ENCODE measurements around the gene FARSB. TPM values are rescaled to one million over a fixed set of nuclear protein-coding genes. Genes with fewer than 3 reads are reported as not detected.

FARSB gene
- polyA plus RNA-seq, 1 donor from 2014 or later = 15.2 TPM

- Histone ChIP-seq H3K36me3 (ENCODE audit: insufficient read depth, low read length) (peaks cover 5% of the 10 kb centered on the region), H3K9me2 (ENCODE audit: insufficient read depth, low read length) (no peaks in the 10 kb centered on the region), H3K27me3 (ENCODE audit: insufficient read depth, low read depth, low read length) (no peaks in the 10 kb centered on the region), H3K9ac (ENCODE audit: low read length) (no peak overlapping the region), H3K9me3 (ENCODE audit: low read length) (no peaks in the 10 kb centered on the region), H3K4me2 (ENCODE audit: low read length) (no peak overlapping the region), H3F3A (ENCODE audit: insufficient read depth, low read length, poor library complexity, severe bottlenecking) (no peaks in the 10 kb centered on the region), H3K79me2 (replicated peaks; ENCODE audit: insufficient read depth, low read length) (no peaks in the 10 kb centered on the region), H3K27ac (ENCODE audit: low read length) (no peak overlapping the region), H2AFZ (ENCODE audit: low read depth, low read length) (no peak overlapping the region), H3K4me3 (ENCODE audit: low read length) (no peak overlapping the region), H4K20me1 (ENCODE audit: insufficient read depth) (no peaks in the 10 kb centered on the region)
- TF ChIP-seq SMC3 (conservative IDR thresholded peaks at IDR 0.05; ENCODE audit: poor library complexity) (no peak), RAD21 (conservative IDR thresholded peaks at IDR 0.05) (no peak), TAF1 (IDR thresholded peaks at IDR 0.05; ENCODE audit: low read depth) (no peak), POLR2AphosphoS5 (IDR thresholded peaks at IDR 0.05) (no peak), REST (IDR thresholded peaks at IDR 0.05; ENCODE audit: borderline replicate concordance) (no peak), CTCF (IDR thresholded peaks at IDR 0.05; ENCODE audit: poor library complexity, severe bottlenecking) (no peak), EP300 (conservative IDR thresholded peaks at IDR 0.05; ENCODE audit: poor library complexity, severe bottlenecking) (no peak), EZH2 (IDR thresholded peaks at IDR 0.05; ENCODE audit: borderline replicate concordance, insufficient read depth, low read length, poor library complexity, severe bottlenecking) (no peak), MXI1 (conservative IDR thresholded peaks at IDR 0.05; ENCODE audit: poor library complexity, severe bottlenecking) (no peak)
Measured at GRCh38 chr2:222623756-222624309, 32.1 kb downstream of the FARSB start.

- Histone ChIP-seq H3K9ac (ENCODE audit: low read length) (no peak overlapping the region), H3K4me3 (ENCODE audit: low read length) (no peak overlapping the region), H4K20me1 (ENCODE audit: insufficient read depth) (no peaks in the 10 kb centered on the region), H3K79me2 (replicated peaks; ENCODE audit: insufficient read depth, low read length) (no peaks in the 10 kb centered on the region), H3K4me2 (ENCODE audit: low read length) (no peak overlapping the region), H2AFZ (ENCODE audit: low read depth, low read length) (no peak overlapping the region), H3K27ac (ENCODE audit: low read length) (no peak overlapping the region), H3K27me3 (ENCODE audit: insufficient read depth, low read depth, low read length) (no peaks in the 10 kb centered on the region), H3K9me3 (ENCODE audit: low read length) (no peaks in the 10 kb centered on the region), H3K36me3 (ENCODE audit: insufficient read depth, low read length) (no peaks in the 10 kb centered on the region), H3K9me2 (ENCODE audit: insufficient read depth, low read length) (no peaks in the 10 kb centered on the region), H3F3A (ENCODE audit: insufficient read depth, low read length, poor library complexity, severe bottlenecking) (no peaks in the 10 kb centered on the region)
- TF ChIP-seq CTCF (IDR thresholded peaks at IDR 0.05; ENCODE audit: poor library complexity, severe bottlenecking) (no peak), REST (IDR thresholded peaks at IDR 0.05; ENCODE audit: borderline replicate concordance) (no peak), POLR2AphosphoS5 (IDR thresholded peaks at IDR 0.05) (no peak), EZH2 (IDR thresholded peaks at IDR 0.05; ENCODE audit: borderline replicate concordance, insufficient read depth, low read length, poor library complexity, severe bottlenecking) (no peak), TAF1 (IDR thresholded peaks at IDR 0.05; ENCODE audit: low read depth) (no peak), EP300 (conservative IDR thresholded peaks at IDR 0.05; ENCODE audit: poor library complexity, severe bottlenecking) (no peak), RAD21 (conservative IDR thresholded peaks at IDR 0.05) (no peak), SMC3 (conservative IDR thresholded peaks at IDR 0.05; ENCODE audit: poor library complexity) (no peak), MXI1 (conservative IDR thresholded peaks at IDR 0.05; ENCODE audit: poor library complexity, severe bottlenecking) (no peak)
Measured at GRCh38 chr2:222622910-222623309, 33.0 kb downstream of the FARSB start.

Data from neural cell (in vitro differentiated cells).